HepG2 (cell line): ENCODE measurements around the gene KRTCAP2. TPM values are rescaled to one million over a fixed set of nuclear protein-coding genes. Genes with fewer than 3 reads are reported as not detected.

ENCODE experiments used
- ATAC-seq: fragments of 200-7000 bp; cut with Tn5 transposase; 3 replicates; pipeline ENCODE4 v1.9.1; 2020; ENCODE audit warnings: mild to moderate bottlenecking, moderate library complexity
- BruUV-seq: library from RNA; stranded (reverse); fragments of 400-500 nt; replicated peaks from 2 replicates; lab custom pipeline; 2021; lab: Mats Ljungman, UMichigan
- CTCF ChIA-PET: fragments of 300-600 bp; formaldehyde crosslinking; extraction: SDS; loops from one replicate; lab custom pipeline; 2021; ENCODE audit warnings: low total read pairs, inconsistent platforms, low intra/inter-chr PET ratio; lab: Yijun Ruan, JAX
- POLR2A ChIA-PET: fragments of 350-600 bp; sonication (Branson Sonifier 250); formaldehyde crosslinking; loops from one replicate; lab custom pipeline; 2020; ENCODE audit warnings: antibody characterized with exemption, inconsistent platforms; lab: Yijun Ruan, JAX
- DNase-seq: peaks from one replicate; pipeline ENCODE4 v3.0.0-alpha.2; 2015; ENCODE audit warnings: low spot score
- FAIRE-seq: peaks from 3 replicates; lab custom pipeline; 2011; peaks lifted over from hg19 to GRCh38; lab: Jason Lieb, UNC
- H2AFZ ChIP-seq: one replicate; pipeline ENCODE4 v1.6.1; 2011; ENCODE audit warnings: low read length, inconsistent platforms
- H3K27ac ChIP-seq: fragments of 300-600 bp; 3 replicates; pipeline ENCODE4 v1.8.0; 2011; ENCODE audit warnings: mixed run types, mild to moderate bottlenecking, mixed read lengths, low read length, inconsistent platforms; ENCODE audit not compliant: insufficient read depth; ENCODE audit errors: extremely low read length
- H3K27me3 ChIP-seq, 2 experiments: fragments of 200-600 bp in 1 of 2; 2 replicates in 1 of 2; 3 replicates in 1 of 2; pipeline versions ENCODE4 v1.6.0 to v1.8.0; 2011; ENCODE audit warnings: low read length in 2 of 2, mild to moderate bottlenecking in 2 of 2, moderate library complexity in 2 of 2, inconsistent platforms in 1 of 2; ENCODE audit not compliant: insufficient read depth in 2 of 2, control insufficient read depth in 1 of 2
- H3K36me3 ChIP-seq, 2 experiments: fragments of 200-600 bp in 1 of 2; replicated peaks in 1 of 2; 2 replicates in 1 of 2; 3 replicates in 1 of 2; pipeline versions ENCODE4 v1.5.1 to v1.8.0; 2011; ENCODE audit warnings: low read length in 2 of 2, inconsistent platforms in 1 of 2; ENCODE audit not compliant: insufficient read depth in 2 of 2, control insufficient read depth in 1 of 2
- H3K4me1 ChIP-seq: 2 replicates; pipeline ENCODE4 v1.5.1; 2012; ENCODE audit warnings: low read length, inconsistent platforms; ENCODE audit not compliant: insufficient read depth
- H3K4me2 ChIP-seq: 2 replicates; pipeline ENCODE4 v1.6.0; 2011; ENCODE audit warnings: low read depth, low read length, inconsistent platforms
- H3K4me3 ChIP-seq, 3 experiments: fragments of 200-600 bp in 1 of 3; sonication (generic), shearing (Covaris generic) in 1 of 3; replicated peaks in 1 of 3; 2 replicates each; pipeline ENCODE4 v1.5.1; 2011 to 2016; ENCODE audit warnings: low read length in 3 of 3, inconsistent platforms in 2 of 3, low read depth in 2 of 3, mild to moderate bottlenecking in 2 of 3, control low read depth in 1 of 3, mixed read lengths in 1 of 3; ENCODE audit not compliant: insufficient read depth in 1 of 3
- H3K79me2 ChIP-seq: one replicate; pipeline ENCODE4 v1.6.1; 2011; ENCODE audit warnings: low read length, inconsistent platforms; ENCODE audit not compliant: insufficient read depth
- H3K9ac ChIP-seq: 2 replicates; pipeline ENCODE4 v1.6.0; 2011; ENCODE audit warnings: mild to moderate bottlenecking, low read depth, low read length, inconsistent platforms; ENCODE audit not compliant: insufficient read depth
- H3K9me3 ChIP-seq: 2 replicates; pipeline ENCODE4 v1.5.1; 2012; ENCODE audit warnings: mild to moderate bottlenecking, low read length
- H4K20me1 ChIP-seq: 2 replicates; pipeline ENCODE4 v1.6.0; 2011; ENCODE audit warnings: inconsistent platforms, mild to moderate bottlenecking, low read length, moderate library complexity; ENCODE audit not compliant: insufficient read depth
- HOMEZ ChIP-seq: IDR thresholded peaks from 2 replicates; pipeline ENCODE4 v1.6.1; 2016; ENCODE audit warnings: low read depth
- PBX3 ChIP-seq: sonication (generic); formaldehyde crosslinking; IDR thresholded peaks from 2 replicates; pipeline ENCODE4 v1.8.1; 2023; ENCODE audit warnings: missing genetic modification reagents, inconsistent platforms, borderline replicate concordance
- THAP8 ChIP-seq: sonication (generic); formaldehyde crosslinking; IDR thresholded peaks from 2 replicates; pipeline ENCODE4 v1.5.1; 2020; ENCODE audit warnings: missing genetic modification reagents, mild to moderate bottlenecking, borderline replicate concordance
- ZBTB20 ChIP-seq: sonication (generic); formaldehyde crosslinking; IDR thresholded peaks from 2 replicates; pipeline ENCODE4 v1.8.1; 2023; ENCODE audit warnings: missing genetic modification reagents, low read depth, mild to moderate bottlenecking, borderline replicate concordance
- ZIK1 ChIP-seq: sonication (generic); formaldehyde crosslinking; IDR thresholded peaks from 2 replicates; pipeline ENCODE4 v1.5.0; 2020; ENCODE audit warnings: mild to moderate bottlenecking, low read depth, missing genetic modification reagents, borderline replicate concordance
- ZKSCAN8 ChIP-seq: IDR thresholded peaks from 2 replicates; pipeline ENCODE4 v1.6.1; 2016; ENCODE audit warnings: borderline replicate concordance, missing genetic modification reagents, missing compliant biosample characterization
- ZNF589 ChIP-seq: sonication (generic); formaldehyde crosslinking; conservative IDR thresholded peaks from 2 replicates; pipeline ENCODE4 v1.8.0; 2022; ENCODE audit warnings: mild to moderate bottlenecking, moderate library complexity, missing genetic modification reagents
- ZNF607 ChIP-seq: sonication (generic); formaldehyde crosslinking; IDR thresholded peaks from 2 replicates; pipeline ENCODE4 v1.5.1; 2020; ENCODE audit warnings: missing genetic modification reagents, mild to moderate bottlenecking, borderline replicate concordance
- WGBS: methylation state at CpG from one replicate; pipeline ENCODE4 v1.1.6; 2017; ENCODE audit warnings: low lambda C conversion rate; 5-methylcytosine and 5-hydroxymethylcytosine counted together
- in situ Hi-C: cut with HindIII; loops from 2 replicates; pipeline ENCODE4 v1.10.0; 2017; ENCODE audit warnings: low pct_unique_long_range_greater_than_20kb; ENCODE audit not compliant: extremely low pct_ligation_motif_present
- intact Hi-C: fragments of 100-400 bp; cut with micrococcal nuclease; formaldehyde crosslinking; loops from one replicate; pipeline ENCODE4 v1.10.0; 2022; ENCODE audit not compliant: unreplicated experiment
- polyA plus RNA-seq, 8 experiments: library from polyadenylated mRNA; depleted of rRNA in 3 of 8; stranded (reverse) in 7 of 8; unstranded in 1 of 8; fragments of >200 nt; fragmentation: Illumina TruSeq in 4 of 8; extraction: Trizol in 4 of 8; gene quantifications; 2 replicates each; pipeline versions ENCODE4 v1.2.1 to v1.2.3, GENCODE V29; 2011 to 2016; ENCODE audit warnings: low read depth in 4 of 8, missing spikeins in 1 of 8, mixed read lengths in 1 of 8; ENCODE audit not compliant: insufficient read depth in 1 of 8
- total RNA-seq, 5 experiments: library from RNA; depleted of rRNA; stranded (reverse); fragments of >200 nt; fragmentation: Illumina TruSeq; extraction: Trizol; gene quantifications; 2 replicates each; pipeline ENCODE4 v1.2.3, GENCODE V29; 2016; ENCODE audit warnings: low read depth in 1 of 5
- TF ChIP-seq, protein P1 (sequence below): sonication (generic); formaldehyde crosslinking; IDR thresholded peaks from 2 replicates; pipeline ENCODE4 v1.4.0; 2020; ENCODE audit warnings: missing genetic modification reagents

The KRTCAP2 gene
- total and polyA plus RNA-seq, 2 of the 13 experiments (the other 11 are each of a cell fraction or from before 2014, with no cell fraction given): 77.3 to 79.4 TPM

DNA sequence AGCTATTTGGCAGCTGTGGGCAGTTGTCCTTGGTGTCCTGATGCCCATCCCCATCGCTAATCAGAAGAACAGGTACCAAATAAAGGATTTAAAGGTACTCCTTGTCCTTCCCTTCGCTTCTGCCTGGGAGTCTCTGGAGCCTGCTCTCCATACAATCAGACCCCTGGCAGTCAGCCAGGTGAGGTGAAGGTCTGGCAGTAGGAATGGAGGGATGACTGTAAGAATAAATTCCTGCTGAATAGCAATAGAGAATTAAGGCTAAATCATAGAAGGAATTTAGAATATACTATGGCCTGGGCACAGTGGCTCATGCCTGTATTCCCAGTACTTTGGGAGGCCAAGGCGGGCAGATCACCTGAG, 25.4 kb upstream of the KRTCAP2 start:
- no peak for TF ChIP-seq ZNF607
- no peak for TF ChIP-seq ZBTB20 (CRISPR knock-in tag)
- TF ChIP-seq, protein P1, sequence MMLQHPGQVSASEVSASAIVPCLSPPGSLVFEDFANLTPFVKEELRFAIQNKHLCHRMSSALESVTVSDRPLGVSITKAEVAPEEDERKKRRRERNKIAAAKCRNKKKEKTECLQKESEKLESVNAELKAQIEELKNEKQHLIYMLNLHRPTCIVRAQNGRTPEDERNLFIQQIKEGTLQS: no peak
- no peak for TF ChIP-seq ZNF589 (CRISPR knock-in tag)
- TF ChIP-seq PBX3 (CRISPR knock-in tag): no peak
- no peak for TF ChIP-seq THAP8 (CRISPR knock-in tag)
- TF ChIP-seq ZIK1 (CRISPR knock-in tag): no peak
- no peak for TF ChIP-seq HOMEZ (CRISPR knock-in tag)
- TF ChIP-seq ZKSCAN8 (CRISPR knock-in tag): no peak
- TF ChIP-seq, all 625 proteins: peak for 0
- 66% methylated on average over 3 of the region's 3 CpGs for WGBS
- no TSS peak for BruUV-seq
- in situ Hi-C loops (no loop called here), intact Hi-C loops (no loop called here)
- Histone ChIP-seq H3K4me2 (no peak overlapping the region), H3K27ac (no peak overlapping the region), H3K36me3 (no peaks in the 10 kb centered on the region), H3K9ac (no peak overlapping the region), H4K20me1 (no peaks in the 10 kb centered on the region), H3K4me1 (peaks cover 21% of the 10 kb centered on the region), H3K79me2 (no peaks in the 10 kb centered on the region), H3K4me3 (no peak overlapping the region), H2AFZ (no peak overlapping the region), H3K9me3 (no peaks in the 10 kb centered on the region), H3K27me3 (peaks cover 0 to 57% of the 10 kb centered on the region in 2 experiments; a peak in 4 of 5 replicates)
- POLR2A ChIA-PET: no interaction called here
- CTCF ChIA-PET: no interaction called here
- no peak for ATAC-seq
- FAIRE-seq: no peak
- DNase-seq: no peak
